ENCODE results near the gene TOMM40.

TOMM40 gene

DNA sequence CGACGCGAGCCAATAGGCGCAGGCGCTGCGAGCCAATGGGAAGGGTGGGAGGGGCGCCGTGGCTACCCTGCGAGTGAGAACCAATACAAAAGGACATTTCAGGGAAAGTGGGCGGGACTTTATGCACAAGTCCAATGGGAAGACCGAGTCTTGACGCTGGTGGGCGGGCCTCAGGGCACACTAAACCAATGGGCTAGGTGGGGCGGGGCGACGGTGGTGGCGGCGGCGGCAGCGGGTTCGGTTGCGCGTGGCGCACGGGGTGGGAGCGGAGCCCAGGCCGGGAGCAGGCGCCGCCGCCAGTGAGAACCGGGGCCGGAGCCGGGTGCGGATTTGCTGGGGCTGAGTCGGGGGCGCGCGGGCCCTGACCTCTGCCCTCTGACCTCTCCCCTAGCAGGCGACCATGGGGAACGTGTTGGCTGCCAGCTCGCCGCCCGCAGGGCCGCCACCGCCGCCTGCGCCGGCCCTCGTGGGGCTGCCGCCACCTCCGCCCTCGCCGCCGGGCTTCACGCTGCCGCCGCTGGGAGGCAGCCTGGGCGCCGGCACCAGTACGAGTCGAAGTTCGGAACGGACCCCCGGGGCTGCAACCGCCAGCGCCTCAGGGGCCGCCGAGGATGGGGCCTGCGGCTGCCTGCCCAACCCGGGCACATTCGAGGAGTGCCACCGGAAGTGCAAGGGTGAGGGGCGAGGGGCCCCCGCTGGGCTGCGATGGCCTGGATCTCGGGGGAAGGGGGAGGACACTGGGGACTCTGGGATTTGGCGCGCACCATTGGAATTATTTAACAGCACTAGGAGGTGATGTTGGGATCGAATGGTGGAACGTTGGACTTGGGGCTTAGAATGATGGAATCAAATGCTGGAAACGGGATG is at the start of gene TOMM40:
Gene TOMM40 (plus strand): TSS at position 239 of the 867 bp plus-strand sequence. CDS start 162 bp downstream, at position 401.
- peak within 1 kb of the TSS; percentile 88 for H3K4me3 ChIP-seq (ENCODE audit: low read depth, low read length)
- TF ChIP-seq, protein P1, sequence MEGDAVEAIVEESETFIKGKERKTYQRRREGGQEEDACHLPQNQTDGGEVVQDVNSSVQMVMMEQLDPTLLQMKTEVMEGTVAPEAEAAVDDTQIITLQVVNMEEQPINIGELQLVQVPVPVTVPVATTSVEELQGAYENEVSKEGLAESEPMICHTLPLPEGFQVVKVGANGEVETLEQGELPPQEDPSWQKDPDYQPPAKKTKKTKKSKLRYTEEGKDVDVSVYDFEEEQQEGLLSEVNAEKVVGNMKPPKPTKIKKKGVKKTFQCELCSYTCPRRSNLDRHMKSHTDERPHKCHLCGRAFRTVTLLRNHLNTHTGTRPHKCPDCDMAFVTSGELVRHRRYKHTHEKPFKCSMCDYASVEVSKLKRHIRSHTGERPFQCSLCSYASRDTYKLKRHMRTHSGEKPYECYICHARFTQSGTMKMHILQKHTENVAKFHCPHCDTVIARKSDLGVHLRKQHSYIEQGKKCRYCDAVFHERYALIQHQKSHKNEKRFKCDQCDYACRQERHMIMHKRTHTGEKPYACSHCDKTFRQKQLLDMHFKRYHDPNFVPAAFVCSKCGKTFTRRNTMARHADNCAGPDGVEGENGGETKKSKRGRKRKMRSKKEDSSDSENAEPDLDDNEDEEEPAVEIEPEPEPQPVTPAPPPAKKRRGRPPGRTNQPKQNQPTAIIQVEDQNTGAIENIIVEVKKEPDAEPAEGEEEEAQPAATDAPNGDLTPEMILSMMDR (IDR thresholded peaks at IDR 0.05; ENCODE audit: low read depth, low read length): no peak

DNA sequence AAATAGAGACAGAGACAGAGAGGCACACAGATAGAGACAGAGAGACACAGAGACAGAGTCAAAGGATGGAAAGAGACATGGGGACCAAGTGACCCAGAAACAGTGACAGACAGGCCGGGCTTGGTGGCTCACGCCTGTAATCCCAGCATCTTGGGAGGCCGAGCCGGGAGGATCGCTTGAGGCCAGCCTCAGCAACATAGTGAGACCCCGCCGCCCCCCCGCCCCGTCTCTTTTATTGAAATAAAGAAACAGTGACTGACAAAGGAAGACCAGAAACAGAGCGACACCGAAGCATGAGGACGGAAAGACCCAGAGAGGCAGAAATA is 45.8 kb upstream of the TOMM40 start:
- peak overlapping the region; percentile 58 for H3K4me3 ChIP-seq (ENCODE audit: low read depth, low read length)
- TF ChIP-seq, protein P1 (IDR thresholded peaks at IDR 0.05; ENCODE audit: low read depth, low read length): no peak

DNA sequence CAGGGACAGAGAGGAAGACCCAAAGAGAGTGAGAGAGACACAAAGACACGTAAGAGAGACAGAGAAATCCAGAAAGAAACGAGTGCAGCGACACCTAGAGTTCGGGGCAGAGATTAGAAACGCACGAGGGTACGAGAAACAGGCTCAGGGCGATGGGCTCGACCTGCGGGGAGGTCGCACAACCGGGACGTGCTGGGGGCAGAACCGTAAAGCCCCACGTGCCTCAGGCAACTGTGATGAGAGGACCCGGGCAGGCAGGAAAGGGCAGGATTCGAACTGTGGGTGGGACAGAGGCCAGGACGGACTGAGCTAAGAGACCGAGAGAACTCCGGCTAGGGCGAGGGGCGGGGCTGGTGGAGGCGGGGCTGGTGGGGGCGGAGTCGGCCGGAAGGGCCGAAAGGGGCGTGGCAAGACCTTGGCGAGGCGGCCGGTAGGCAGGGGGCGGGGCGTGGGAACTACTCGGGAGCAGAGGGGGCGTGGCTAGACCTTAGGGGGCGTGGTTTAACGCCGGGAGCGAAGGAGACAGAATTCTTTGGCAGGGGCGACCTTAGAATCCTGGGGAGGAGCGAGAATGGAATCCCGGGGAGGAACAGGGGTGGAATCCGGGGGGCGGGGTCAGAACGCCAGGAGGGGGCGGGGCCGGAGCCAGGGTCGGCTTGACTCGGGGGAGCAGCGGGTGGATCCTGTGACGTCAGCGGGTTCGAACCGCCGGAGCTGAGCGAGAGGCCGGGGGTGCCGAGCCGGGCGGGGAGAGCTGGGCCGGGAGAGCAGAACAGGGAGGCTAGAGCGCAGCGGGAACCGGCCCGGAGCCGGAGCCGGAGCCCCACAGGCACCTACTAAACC is 45.2 kb upstream of the TOMM40 start, which contains the start of gene NECTIN2:
Gene NECTIN2 (plus strand): TSS at position 686 of the 843 bp plus-strand sequence. CDS start 229 bp downstream, outside the sequence.
- TF ChIP-seq, protein P1 (IDR thresholded peaks at IDR 0.05; ENCODE audit: low read depth, low read length): peak; percentile 80
- H3K4me3 ChIP-seq (ENCODE audit: low read depth, low read length): peak within 1 kb of the TSS; percentile 98

- TF ChIP-seq, protein P1 (IDR thresholded peaks at IDR 0.05; ENCODE audit: low read depth, low read length): no peak
- peak overlapping the region; percentile 98 for H3K4me3 ChIP-seq (ENCODE audit: low read depth, low read length)
Measured at GRCh38 chr19:44846455-44847143, 44.5 kb upstream of the TOMM40 start.

DNA sequence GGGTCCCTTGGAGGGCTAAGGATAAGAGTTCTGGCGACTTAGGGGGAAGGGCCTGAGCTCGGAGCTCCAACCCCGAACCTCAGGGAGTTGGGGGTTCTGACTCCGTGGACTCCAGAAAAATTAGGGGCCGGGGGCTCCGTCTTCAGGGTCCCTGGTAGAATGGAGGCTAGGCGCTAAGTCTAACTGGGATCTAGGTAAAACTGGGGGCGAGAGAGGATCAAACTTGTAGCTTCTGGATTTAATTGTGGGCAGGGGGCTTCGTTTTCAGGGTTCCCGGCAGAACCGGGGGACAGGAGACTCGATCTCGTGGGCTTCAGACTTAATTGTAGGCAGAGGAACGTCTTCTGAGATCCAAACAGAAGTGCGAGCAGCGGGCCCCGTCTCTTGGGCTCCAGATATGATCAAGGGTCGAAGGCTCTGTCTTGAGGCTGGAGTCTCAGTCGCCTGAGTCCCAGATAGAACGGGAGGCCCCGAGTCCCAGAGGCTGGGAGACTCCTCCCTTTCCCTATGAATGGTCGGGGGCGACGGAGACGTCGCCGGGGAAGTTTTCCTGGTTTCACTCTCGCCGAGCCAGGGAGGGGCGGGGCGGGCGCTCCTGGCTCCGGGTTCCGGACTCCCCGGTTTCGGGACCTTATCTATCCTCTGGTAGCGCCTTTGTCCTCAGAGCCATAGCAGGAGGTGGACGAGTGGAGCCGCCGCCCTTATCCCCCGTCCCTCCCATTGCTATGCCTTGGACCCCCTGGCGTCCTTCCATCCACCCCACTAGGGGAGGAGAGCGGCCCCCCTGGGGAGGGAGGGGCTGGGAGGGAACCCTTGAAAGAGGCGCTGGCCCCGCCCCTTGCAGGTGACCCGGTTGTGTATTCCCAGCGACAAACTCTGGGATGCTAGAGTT is 43.7 kb upstream of the TOMM40 start:
- peak overlapping the region; percentile 98 for H3K4me3 ChIP-seq (ENCODE audit: low read depth, low read length)
- TF ChIP-seq, protein P1 (IDR thresholded peaks at IDR 0.05; ENCODE audit: low read depth, low read length): no peak

GRCh38 chr19:44848036-44848811 is 42.8 kb upstream of the TOMM40 start:
- H3K4me3 ChIP-seq (ENCODE audit: low read depth, low read length): peak overlapping the region; percentile 98
- TF ChIP-seq, protein P1 (IDR thresholded peaks at IDR 0.05; ENCODE audit: low read depth, low read length): no peak
